GM19043 (cell line): Measurements from ENCODE around the gene NEMF.
A peak's percentile ranks its signal among the peaks of the same experiment; 100 is the strongest.
"Not testable (repeated sequence)": the region's sequence is repeated elsewhere in the genome, so short reads cannot be mapped to it uniquely, and the experiment has no call there.

Experiments
- ATAC-seq: cut with Tn5 transposase; IDR thresholded peaks from one replicate; pipeline ENCODE4 v1.9.1; 2021; ENCODE audit warnings: low read depth; ENCODE audit not compliant: unreplicated experiment

Gene NEMF

GRCh38 chr14:49849213-49849847 is 3.3 kb downstream of the NEMF start:
- ATAC-seq: no peak

- ATAC-seq: no peak
Observed at GRCh38 chr14:49828640-49829039, 23.9 kb downstream of the NEMF start.

GRCh38 chr14:49820176-49820575 is 32.4 kb downstream of the NEMF start:
- ATAC-seq: no peak

DNA sequence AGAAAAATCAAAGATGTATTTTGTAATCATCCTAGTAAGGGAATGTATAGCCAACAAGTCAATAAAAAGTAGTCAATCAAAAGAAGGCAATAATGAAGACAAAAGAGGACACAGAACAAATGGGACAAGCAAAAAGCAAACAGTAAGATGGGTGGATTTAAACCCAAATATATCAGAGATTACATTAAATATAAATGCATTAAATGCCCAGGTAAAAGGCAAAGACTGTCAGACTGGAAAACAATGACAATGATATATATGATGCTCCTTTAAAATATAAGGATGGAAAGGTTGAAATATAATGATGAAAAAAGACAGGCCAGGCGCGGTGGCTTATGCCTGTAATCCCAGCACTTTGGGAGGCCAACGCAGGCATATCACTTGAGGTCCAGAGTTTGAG is 35.7 kb downstream of the NEMF start:
- ATAC-seq: no peak

DNA sequence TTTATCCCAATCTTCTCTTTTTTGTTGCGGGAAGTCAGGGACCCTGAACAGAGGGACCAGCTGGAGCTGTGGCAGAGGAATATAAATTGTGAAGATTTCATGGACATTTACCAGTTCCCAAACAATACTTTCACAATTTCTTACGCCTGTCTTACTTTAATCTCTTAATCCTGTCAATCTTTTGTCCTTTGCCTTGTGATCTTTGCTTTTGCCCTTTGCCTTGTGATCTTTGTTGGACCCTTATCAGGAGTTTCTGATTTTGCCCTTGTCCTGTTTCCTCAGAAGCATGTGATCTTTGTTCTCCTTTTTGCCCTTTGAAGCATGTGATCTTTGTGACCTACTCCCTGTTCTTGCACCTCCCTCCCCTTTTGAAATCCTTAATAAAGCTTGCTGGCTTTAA is 36.5 kb downstream of the NEMF start:
- not testable (repeated sequence) for ATAC-seq

GRCh38 chr14:49808780-49809179 is 43.8 kb downstream of the NEMF start:
- no peak for ATAC-seq

- ATAC-seq: no peak
Observed at GRCh38 chr14:49796025-49796424, 56.6 kb downstream of the NEMF start.

DNA sequence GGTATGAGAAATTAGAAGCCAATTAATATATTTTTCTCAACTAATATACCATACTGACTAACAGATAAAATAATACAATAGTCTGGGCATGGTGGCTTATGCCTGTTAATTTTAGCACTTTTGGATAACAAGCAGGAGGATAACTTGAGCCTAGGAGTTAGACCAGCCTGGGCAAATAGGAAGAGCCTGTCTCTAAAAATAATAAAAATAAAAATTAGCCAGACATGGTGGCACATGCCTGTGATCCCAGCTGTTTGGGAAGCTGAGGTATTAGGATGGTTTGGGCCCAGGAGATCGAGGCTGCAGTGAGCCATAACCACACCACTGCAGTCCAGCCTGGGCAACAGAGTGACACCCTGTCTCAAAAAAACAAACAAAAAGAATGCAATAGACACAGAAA is 60.0 kb downstream of the NEMF start:
- no peak for ATAC-seq

DNA sequence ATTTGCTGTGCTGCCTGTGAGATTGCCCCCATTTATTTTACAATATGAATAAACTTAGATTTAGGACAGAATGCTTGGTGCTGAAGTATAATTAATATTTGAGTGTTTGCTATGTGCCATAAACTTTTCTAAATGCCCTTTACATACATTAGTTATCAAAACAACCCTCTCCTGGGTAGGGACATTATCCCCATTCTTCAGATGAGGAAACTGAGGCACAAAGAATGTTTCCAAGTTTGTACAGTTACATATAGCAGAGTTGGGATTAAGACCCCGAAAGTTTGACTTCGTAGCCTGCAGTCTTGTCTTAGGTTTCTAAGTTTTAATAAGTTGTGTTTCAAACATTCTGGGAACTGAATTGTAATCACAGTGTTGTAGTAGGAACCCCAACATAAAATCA is 66.3 kb downstream of the NEMF start:
- no peak for ATAC-seq

GRCh38 chr14:49783394-49784014 is 69.1 kb downstream of the NEMF start:
- ATAC-seq: no peak

DNA sequence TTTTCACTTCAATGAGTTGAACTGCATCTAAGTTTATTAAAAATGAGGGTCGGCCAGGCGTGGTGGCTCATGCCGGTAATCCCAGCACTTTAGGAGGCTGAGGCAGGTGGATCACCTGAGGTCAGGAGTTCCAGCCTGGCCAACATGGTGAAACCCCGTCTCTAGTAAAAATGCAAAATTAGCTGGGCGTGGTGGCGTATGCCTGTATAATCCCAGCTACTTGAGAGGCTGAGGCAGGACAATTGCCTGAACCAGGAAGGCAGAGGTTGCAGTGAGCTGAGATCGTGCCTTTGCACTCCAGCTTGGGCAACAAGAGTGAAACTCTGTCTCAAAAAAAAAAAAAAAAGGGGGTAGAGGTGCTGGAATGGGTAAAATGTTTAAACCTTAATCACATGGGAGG is 71.5 kb downstream of the NEMF start:
- not testable (repeated sequence) for ATAC-seq

DNA sequence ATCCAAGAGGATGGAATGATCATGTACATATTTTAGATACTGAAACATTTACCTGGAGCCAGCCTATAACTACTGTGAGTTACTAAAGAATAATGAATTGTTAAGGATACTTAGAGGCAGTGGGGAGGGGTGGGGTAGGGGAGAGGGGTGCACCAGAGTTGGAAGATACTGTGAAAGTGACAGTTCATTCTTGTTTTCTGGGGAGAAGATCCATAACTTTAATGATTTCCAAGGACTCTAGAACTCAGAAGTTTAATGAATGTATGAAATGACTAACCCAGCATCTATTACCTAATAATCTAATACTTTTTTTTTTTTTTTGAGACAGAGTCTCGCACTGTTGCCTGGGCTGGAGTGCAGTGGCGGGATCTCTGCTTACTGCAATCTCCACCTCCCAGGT is 74.2 kb downstream of the NEMF start:
- ATAC-seq: no peak

GRCh38 chr14:49774106-49774505 is 78.5 kb downstream of the NEMF start:
- no peak for ATAC-seq

- not testable (repeated sequence) for ATAC-seq
Observed at GRCh38 chr14:49771691-49772090, 80.9 kb downstream of the NEMF start.

DNA sequence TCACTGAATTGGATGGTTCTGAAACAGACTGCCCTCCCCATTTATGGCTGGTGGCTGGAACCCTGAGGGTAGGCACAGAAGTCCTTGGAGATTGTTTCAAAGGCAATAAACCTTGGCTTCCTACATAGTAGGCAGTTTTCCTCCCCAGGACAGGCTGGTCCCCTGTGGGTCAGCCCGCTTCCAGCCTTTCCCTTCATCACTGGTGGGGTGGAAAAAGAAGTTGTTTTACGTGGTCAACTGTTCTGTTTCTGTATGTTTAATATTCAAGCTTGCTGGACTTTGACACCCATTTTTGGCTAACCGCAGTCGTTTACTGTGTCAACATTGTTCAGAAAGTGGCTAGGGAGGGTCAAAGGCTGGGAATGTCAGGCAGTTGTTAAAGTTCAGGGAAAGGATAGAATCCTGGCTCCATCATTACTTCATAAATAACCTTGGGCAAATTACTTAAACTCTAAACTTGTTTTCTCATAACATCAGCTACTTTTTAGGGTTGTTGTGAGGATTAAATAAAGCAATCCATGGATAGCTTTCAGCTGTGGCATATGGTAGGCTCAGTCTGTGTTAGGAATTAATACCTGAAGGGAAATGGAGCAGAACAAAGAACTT is 82.3 kb downstream of the NEMF start:
- no peak for ATAC-seq

DNA sequence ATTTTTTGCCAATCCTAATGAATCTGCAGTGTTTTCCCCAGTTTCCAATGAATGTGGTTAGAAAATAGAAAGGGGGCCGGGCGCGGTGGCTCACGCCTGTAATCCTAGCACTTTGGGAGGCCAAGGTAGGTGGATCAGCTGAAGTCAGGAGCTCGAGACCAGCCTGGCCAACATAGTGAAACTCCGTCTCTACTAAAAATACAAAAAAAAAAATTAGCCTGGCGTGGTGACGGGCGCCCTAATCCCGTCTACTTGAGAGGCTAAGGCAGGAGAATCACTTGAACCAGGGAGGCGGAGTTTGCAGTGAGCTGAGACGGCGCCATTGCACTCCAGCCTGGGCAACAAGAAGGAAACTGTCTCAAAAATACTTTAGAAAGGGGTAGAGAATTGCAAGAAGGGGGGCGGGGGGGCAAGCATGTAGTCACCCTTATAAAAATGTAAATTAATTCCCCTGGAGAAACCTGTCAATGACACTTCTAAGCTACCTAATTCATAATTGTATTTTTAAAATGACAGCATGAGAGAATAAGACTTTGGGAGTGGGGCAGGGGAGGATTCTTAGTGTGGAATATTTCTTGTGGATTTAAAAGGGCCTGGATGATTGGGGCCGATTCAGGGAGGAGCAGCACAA is 82.9 kb downstream of the NEMF start:
- no peak for ATAC-seq

DNA sequence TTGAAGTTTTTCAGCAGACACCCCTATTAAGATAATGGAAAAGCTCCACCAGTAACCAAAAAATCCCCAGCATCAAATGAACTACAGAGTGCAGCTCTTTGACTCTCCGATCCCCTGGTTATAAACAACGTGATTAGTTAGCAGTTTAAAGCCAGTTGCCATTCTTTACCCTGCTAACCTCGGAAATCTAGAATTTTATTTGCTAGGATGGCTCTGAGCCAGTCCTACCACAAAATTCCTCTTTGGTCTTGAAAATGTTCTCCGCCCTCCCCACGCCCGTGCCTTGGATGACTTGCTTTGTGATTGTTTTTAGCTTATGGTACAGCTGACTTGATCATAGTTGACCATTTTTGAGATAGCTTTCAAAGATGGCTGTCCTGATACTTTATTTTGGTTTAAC is 83.4 kb downstream of the NEMF start:
- ATAC-seq: no peak

DNA sequence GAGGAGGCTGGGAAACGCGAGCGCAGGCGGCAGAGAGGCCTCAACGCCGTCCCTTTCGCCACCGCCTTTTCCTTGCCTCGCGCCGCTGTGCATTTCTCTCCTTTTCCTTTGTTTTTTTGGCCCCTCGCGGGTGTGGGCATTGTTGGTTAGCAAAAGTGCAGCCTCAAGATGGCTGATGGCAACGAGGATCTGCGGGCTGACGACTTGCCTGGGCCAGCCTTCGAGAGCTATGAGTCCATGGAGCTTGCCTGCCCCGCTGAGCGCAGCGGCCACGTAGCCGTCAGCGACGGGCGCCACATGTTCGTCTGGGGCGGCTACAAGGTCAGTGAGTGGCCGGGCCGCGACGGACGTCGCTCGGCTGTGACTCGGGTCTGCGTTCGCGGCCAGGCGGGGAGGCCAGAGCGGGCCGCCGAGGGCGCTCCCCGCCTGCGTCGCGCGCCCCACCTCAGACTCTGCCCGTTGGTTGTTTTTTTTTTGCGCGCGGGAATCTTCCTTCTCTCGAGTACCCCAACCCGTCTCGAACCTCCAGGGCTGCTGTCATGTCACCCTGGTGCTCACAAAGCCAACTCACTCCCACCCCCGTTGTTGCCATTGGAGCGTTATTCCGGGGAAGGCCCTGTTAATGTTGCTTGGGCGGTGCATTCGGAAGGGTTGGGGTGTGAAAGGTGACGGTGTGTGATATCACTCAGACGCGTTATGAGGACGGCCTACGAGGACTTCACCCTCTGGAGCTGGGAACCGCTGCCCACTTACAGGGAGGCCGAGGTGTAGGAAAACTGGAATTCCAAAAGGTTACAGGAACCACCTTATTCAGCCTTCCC is 84.1 kb downstream of the NEMF start:
- ATAC-seq: peak; percentile 38

- peak; percentile 84 for ATAC-seq
Observed at GRCh38 chr14:49767571-49768300, 84.9 kb downstream of the NEMF start, which contains the start of gene KLHDC2. Gene KLHDC2 (plus strand): TSS chr14:49768153. CDS start chr14:49768469, 316 bp downstream.

GRCh38 chr14:49767270-49767570 is 85.4 kb downstream of the NEMF start:
- no peak for ATAC-seq
